ENCODE data around the gene ASPN.
A peak's percentile ranks its signal among the peaks of the same experiment; 100 is the strongest.

ASPN gene

DNA sequence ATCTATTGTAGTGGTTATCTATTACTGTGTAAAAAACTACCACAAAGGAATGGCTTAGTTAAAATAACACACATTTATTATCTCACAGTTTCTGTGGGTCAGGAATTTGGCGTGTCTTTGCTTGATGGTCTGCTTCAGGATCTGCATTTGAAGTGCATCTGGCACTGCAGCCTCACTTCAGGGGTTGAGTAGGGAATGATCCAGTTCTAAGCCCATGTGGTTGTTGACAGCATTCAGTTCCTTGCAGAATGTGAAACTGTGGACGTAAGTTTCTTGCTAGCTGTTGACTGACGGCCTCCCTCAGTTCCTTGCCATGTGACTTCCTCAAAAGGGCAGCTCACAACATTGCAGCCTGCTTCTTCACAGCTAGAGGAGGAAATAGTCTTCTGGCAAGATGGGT lies 75.8 kb downstream of the ASPN start:
- peak; percentile 90 for DNase-seq

Measured in suppressor macrophage treated with lipopolysaccharide for 4 hours (primary cell).